ENCODE data around the gene OPCML. TPM values are rescaled to one million over a fixed set of nuclear protein-coding genes. Genes with fewer than 3 reads are reported as not detected.

OPCML gene
- total and polyA plus RNA-seq, 2 donors from 2014 or later = 0.77 to 1.1 TPM

DNA sequence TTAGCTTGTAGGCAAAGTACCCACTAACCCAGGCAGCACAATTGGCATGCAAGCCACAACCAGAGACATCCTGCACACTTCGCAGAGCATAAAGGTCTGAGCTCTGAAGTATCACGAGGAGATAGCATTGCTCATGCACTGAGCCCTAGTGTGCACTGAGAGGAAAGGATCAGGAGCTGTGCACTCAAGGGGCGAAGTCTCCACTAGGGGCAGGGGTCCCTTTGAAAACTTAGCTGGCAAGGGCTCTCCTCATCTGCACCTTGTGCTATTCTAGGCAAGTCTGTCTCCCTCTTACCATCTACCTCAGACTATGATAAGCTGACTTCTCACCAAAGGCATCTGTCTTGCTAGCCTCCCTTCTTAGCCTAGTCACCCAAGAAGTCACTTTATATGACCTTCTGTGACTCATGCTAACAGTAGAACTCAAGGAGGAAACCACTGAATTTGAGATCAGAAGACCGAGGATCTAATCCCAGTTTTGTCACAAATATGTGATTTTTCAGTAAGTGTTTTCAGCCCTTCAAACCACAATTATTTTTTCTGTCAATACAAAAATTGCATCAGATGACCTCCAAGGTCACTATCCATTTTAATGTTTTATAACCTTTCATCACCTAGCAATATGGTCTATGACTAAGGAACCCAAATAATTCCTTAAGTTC lies 1083.8 kb downstream of the OPCML start:
- no peaks in the 10 kb centered on the region for H3K4me1 ChIP-seq (ENCODE audit: control insufficient read depth in 2 of 3, insufficient read depth in 2 of 3, low read depth in 1 of 3, low read length in 3 of 3)
- TF ChIP-seq CTCF (IDR thresholded peaks at IDR 0.05; ENCODE audit: borderline replicate concordance, extremely low read depth, insufficient read depth) = no peak
- no peaks in the 10 kb centered on the region for H3K36me3 ChIP-seq (ENCODE audit: control insufficient read depth in 2 of 3, insufficient read depth in 3 of 3, low read length in 3 of 3)
- intact Hi-C loops (cut with DNase I) = no loop called here
- FAIRE-seq (no peak), DNase-seq (no peak)
- H3K9ac ChIP-seq (ENCODE audit: low read length in 3 of 3) = no peak overlapping the region
- no peak overlapping the region for H3K4me3 ChIP-seq (ENCODE audit: low read length in 3 of 3)
- H3K27ac ChIP-seq (ENCODE audit: low read depth in 2 of 2, low read length in 2 of 2) = no peak overlapping the region
- no peaks in the 10 kb centered on the region for H3K9me3 ChIP-seq (ENCODE audit: control insufficient read depth in 2 of 3, insufficient read depth in 1 of 3, low read length in 3 of 3)
- H3K27me3 ChIP-seq (ENCODE audit: control insufficient read depth, insufficient read depth, low read length) = no peaks in the 10 kb centered on the region

GRCh38 chr11:132447761-132448160 lies 1084.5 kb downstream of the OPCML start:
- Histone ChIP-seq H3K4me1 (ENCODE audit: control insufficient read depth in 2 of 3, insufficient read depth in 2 of 3, low read depth in 1 of 3, low read length in 3 of 3) (no peaks in the 10 kb centered on the region), H3K4me3 (ENCODE audit: low read length in 3 of 3) (no peak overlapping the region), H3K27me3 (ENCODE audit: control insufficient read depth, insufficient read depth, low read length) (no peaks in the 10 kb centered on the region), H3K36me3 (ENCODE audit: control insufficient read depth in 2 of 3, insufficient read depth in 3 of 3, low read length in 3 of 3) (no peaks in the 10 kb centered on the region), H3K9me3 (ENCODE audit: control insufficient read depth in 2 of 3, insufficient read depth in 1 of 3, low read length in 3 of 3) (no peaks in the 10 kb centered on the region), H3K27ac (ENCODE audit: low read depth in 2 of 2, low read length in 2 of 2) (no peak overlapping the region), H3K9ac (ENCODE audit: low read length in 3 of 3) (no peak overlapping the region)
- intact Hi-C loops (cut with DNase I) = no loop called here
- TF ChIP-seq CTCF (IDR thresholded peaks at IDR 0.05; ENCODE audit: borderline replicate concordance, extremely low read depth, insufficient read depth) = no peak
- DNase-seq (no peak), FAIRE-seq (no peak)

- no peaks in the 10 kb centered on the region for H3K36me3 ChIP-seq (ENCODE audit: control insufficient read depth in 2 of 3, insufficient read depth in 3 of 3, low read length in 3 of 3)
- no peak overlapping the region for H3K9ac ChIP-seq (ENCODE audit: low read length in 3 of 3)
- intact Hi-C loops (cut with DNase I) = no loop called here
- DNase-seq = no peak
- no peak for FAIRE-seq
- TF ChIP-seq CTCF (IDR thresholded peaks at IDR 0.05; ENCODE audit: borderline replicate concordance, extremely low read depth, insufficient read depth) = no peak
- H3K27ac ChIP-seq (ENCODE audit: low read depth in 2 of 2, low read length in 2 of 2) = no peak overlapping the region
- H3K4me3 ChIP-seq (ENCODE audit: low read length in 3 of 3) = no peak overlapping the region
- H3K27me3 ChIP-seq (ENCODE audit: control insufficient read depth, insufficient read depth, low read length) = no peaks in the 10 kb centered on the region
- H3K9me3 ChIP-seq (ENCODE audit: control insufficient read depth in 2 of 3, insufficient read depth in 1 of 3, low read length in 3 of 3) = no peaks in the 10 kb centered on the region
- H3K4me1 ChIP-seq (ENCODE audit: control insufficient read depth in 2 of 3, insufficient read depth in 2 of 3, low read depth in 1 of 3, low read length in 3 of 3) = no peaks in the 10 kb centered on the region
These were observed 1086.4 kb downstream of the OPCML start for GRCh38 chr11:132445859-132446291.

- DNase-seq = no peak
These were observed 1087.4 kb downstream of the OPCML start for GRCh38 chr11:132444911-132445310.

More at GRCh38 chr11:132444911-132445310, 1087.4 kb downstream of the OPCML start:
- Histone ChIP-seq H3K4me3 (ENCODE audit: low read length in 3 of 3) (no peak overlapping the region), H3K9ac (ENCODE audit: low read length in 3 of 3) (no peak overlapping the region), H3K9me3 (ENCODE audit: control insufficient read depth in 2 of 3, insufficient read depth in 1 of 3, low read length in 3 of 3) (no peaks in the 10 kb centered on the region), H3K36me3 (ENCODE audit: control insufficient read depth in 2 of 3, insufficient read depth in 3 of 3, low read length in 3 of 3) (no peaks in the 10 kb centered on the region), H3K27ac (ENCODE audit: low read depth in 2 of 2, low read length in 2 of 2) (no peak overlapping the region), H3K4me1 (ENCODE audit: control insufficient read depth in 2 of 3, insufficient read depth in 2 of 3, low read depth in 1 of 3, low read length in 3 of 3) (no peaks in the 10 kb centered on the region), H3K27me3 (ENCODE audit: control insufficient read depth, insufficient read depth, low read length) (no peaks in the 10 kb centered on the region)
- intact Hi-C loops (cut with DNase I) = no loop called here
- no peak for TF ChIP-seq CTCF (IDR thresholded peaks at IDR 0.05; ENCODE audit: borderline replicate concordance, extremely low read depth, insufficient read depth)
- FAIRE-seq = no peak

Measured in kidney (tissue), 14 donors.